Epithelial cell of esophagus (primary cell): ENCODE data around the gene IGSF9B.

Source experiments
- DNase-seq: peaks from one replicate; pipeline ENCODE4 v3.0.0; 2010; ENCODE audit warnings: low read depth
- H3K4me3 ChIP-seq: 2 replicates; pipeline ENCODE4 v1.5.1; 2011; ENCODE audit warnings: mild to moderate bottlenecking, low read length, control low read depth
- TF ChIP-seq, protein P1 (sequence below): IDR thresholded peaks from 2 replicates; pipeline ENCODE4 v1.5.1; 2011; ENCODE audit warnings: low read depth, mild to moderate bottlenecking, low read length, control low read depth, inconsistent platforms; ENCODE audit not compliant: insufficient read depth; ENCODE audit errors: missing control alignments

IGSF9B gene

DNA sequence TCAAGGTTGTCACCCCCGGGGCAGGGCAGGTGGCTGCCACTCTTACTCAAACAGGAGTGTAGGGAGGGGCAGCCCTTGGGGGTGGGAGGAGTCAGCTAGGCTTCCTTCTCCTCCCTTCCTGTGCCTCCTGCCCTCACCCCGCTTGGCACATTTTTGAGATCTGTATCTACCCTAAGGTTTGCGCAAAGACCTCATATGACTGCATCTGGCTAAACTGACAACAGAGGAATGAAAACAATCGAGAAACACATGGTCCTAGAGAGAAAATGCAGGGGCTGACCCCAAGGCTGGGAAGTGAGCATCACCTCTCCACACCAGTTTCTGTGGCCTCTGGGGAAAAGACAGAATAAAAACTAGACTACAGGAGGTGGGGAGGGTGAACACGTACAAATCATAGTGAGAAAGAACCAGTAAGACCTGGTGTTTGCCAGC lies 28.1 kb downstream of the IGSF9B start:
- no peak overlapping the region for H3K4me3 ChIP-seq
- DNase-seq, result peak; percentile 8
- TF ChIP-seq, protein P1, sequence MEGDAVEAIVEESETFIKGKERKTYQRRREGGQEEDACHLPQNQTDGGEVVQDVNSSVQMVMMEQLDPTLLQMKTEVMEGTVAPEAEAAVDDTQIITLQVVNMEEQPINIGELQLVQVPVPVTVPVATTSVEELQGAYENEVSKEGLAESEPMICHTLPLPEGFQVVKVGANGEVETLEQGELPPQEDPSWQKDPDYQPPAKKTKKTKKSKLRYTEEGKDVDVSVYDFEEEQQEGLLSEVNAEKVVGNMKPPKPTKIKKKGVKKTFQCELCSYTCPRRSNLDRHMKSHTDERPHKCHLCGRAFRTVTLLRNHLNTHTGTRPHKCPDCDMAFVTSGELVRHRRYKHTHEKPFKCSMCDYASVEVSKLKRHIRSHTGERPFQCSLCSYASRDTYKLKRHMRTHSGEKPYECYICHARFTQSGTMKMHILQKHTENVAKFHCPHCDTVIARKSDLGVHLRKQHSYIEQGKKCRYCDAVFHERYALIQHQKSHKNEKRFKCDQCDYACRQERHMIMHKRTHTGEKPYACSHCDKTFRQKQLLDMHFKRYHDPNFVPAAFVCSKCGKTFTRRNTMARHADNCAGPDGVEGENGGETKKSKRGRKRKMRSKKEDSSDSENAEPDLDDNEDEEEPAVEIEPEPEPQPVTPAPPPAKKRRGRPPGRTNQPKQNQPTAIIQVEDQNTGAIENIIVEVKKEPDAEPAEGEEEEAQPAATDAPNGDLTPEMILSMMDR, result no peak

DNA sequence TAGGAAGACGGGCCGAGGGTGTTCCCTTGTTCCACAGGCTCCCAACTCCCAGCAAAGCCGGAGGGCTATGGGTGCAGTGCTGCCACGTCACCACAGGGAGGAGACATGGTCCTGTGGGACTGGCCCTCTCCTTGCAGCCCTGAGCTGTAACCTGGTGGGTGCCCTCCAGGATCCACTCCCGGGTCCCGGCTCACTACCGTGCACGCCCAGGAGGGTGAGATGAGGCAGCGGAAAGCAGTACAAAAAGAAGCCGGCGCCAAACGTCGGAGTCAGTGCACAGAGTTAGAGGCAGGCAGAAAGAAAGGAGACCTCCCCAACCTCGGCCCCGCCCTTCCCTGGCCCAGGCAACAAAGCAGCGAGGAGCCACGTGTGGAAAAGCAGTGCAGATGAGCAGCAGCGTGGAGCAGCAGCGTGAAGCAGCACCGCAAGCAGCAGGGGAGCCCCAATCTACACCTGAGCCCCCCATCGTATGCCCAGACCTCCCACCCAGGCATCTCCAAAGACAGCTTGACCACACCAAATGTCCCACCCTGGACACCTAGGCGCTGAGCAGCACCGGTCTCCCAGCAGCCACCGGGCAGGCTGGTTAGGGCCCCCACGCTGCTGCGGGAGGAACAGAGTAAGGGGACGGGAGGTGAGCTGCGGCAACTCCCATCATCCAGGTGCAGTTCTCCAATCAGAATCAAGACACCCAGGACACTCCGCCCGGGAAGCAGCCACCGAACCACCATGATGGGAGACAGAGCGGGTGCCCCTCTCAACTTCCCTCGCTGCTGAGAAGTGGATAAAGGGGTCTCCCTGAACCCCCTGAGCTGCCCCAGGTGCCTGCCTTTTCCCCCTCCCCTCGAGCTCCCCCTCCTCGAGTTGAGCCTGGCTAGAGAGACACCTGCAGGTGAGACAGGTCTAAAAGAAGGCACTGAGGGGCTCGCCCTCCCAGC lies 28.8 kb downstream of the IGSF9B start:
- H3K4me3 ChIP-seq, result no peak overlapping the region
- DNase-seq, result peak; percentile 42
- TF ChIP-seq, protein P1, result peak; percentile 92

DNA sequence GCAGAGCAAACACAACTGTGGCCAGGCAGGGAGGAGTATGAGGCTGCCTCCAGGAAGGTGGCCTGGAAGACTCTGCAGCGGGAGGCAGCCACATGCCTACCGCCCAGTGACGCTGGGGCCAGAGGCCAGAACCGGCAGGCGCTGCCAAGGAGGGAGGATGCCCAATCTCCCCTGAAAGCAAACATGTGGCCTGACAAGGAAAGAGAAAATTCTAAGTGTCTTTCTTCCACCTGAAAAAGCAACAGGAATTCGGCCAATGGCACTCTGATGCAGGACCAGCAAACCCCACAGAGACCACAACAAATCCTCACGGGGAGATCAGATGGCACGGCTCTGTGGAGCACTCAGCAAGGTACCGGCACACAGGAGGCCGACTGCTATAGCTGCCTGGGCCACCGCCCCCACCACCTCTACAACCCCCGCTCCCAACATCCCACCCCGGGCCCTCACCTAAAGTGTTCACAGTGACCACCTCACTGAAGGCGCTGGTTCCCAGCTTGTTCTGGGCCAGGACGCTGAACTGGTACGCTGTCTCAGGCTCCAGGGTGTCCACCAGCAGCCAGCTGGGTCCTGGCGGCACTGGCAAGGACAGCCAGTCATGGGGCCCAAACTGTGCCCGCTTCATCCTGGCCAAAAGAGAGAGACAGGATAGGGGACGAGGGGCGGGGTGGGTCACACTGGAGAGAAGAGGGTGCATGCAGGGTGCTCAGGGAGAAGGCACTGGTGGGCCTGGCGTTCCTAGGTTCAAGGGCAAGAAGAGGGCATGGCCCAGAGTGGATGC lies 30.1 kb downstream of the IGSF9B start:
- H3K4me3 ChIP-seq, result no peak overlapping the region
- no peak for DNase-seq
- TF ChIP-seq, protein P1, result no peak

DNA sequence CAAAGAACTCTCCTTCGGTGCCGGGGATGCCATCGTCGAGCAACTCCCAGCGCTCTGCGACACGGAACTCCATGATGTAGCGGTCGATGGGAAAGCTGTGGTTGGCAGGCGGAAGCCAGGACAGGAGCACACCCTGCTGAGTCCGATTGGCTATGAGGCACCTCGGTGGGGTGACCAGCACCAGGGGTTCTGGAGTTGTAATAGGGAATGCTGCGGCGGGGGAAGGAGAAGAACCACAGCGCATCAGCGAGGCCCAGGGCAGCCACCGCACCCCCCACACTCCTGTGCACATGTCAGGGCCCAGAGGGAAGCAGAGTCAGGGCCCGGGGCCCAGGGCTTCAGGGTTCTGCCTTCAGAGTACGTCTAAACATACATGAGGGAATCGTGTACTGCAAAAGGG lies 31.0 kb downstream of the IGSF9B start:
- TF ChIP-seq, protein P1, result no peak
- DNase-seq, result no peak
- H3K4me3 ChIP-seq, result no peak overlapping the region

DNA sequence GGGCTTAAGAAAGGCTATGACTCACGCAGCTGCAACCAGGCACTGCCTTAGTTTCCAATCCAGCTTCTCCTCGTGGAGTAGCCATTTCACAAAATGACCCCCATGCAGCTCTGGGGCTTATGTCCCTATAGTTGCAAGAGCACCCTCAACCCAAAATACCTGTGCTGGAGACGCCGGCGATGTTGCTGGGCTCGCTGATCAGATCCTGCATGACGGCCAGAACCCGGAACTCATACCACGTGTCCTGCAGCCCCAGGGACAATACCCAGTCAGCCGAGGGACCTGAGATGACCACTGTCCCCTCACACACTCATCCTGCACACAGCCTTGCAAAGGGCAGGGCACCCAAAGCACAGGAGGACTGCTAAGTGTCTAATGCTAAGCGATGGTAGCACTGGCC lies 32.1 kb downstream of the IGSF9B start:
- no peak for DNase-seq
- TF ChIP-seq, protein P1, result no peak
- no peak overlapping the region for H3K4me3 ChIP-seq

DNA sequence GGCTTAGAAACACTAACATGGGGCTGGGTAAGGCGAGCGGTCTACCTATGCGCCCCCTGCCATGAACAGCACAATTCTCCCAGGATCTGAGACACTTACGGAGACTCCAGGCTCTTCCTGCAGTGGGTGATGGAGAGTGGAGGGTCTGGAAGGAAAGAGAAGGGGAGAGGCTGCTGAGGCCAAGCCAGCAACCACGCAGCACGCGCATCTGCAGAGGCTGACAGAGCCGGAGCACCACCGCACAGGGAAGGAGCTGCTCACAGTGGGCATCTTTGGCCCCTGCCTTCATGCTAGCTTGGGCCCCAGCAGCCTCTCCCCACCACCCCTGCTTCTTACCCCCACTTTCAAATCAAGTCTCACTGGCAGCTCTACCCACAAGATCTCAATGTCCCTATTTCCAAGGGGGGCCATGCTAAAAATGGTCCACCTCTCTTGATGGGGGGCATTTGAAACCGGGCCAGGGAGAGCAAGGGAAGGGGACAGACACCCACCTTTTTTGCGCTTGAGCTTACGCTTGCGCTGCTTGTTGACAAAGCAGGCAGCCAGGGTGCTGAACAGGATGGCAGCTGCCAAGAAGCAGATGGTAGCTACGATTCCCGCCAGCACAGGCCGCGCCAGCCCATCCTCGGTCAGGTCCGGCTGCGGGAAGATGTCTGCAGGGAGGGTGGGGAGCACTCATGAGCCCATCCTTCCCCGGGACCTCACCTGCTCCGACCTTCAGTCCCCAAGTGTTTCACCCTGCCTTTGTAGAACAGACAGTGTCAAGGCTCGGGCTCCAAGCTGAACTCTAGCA lies 34.5 kb downstream of the IGSF9B start:
- H3K4me3 ChIP-seq, result no peak overlapping the region
- DNase-seq, result no peak
- TF ChIP-seq, protein P1, result no peak
